GM23338 (cell line): ENCODE measurements around the gene VPS8. TPM values are rescaled to one million over a fixed set of nuclear protein-coding genes. Genes with fewer than 3 reads are reported as not detected.

ENCODE experiments used
- EZH2phosphoT487 ChIP-seq: fragments of 200-600 bp; sonication (generic); IDR thresholded peaks from one replicate; pipeline ENCODE4 v1.8.1; 2018; ENCODE audit warnings: antibody characterized with exemption; ENCODE audit not compliant: unreplicated experiment
- REST ChIP-seq: IDR thresholded peaks from one replicate; pipeline ENCODE4 v1.6.1; 2018; ENCODE audit warnings: antibody characterized with exemption; ENCODE audit not compliant: unreplicated experiment
- STAT1 ChIP-seq: IDR thresholded peaks from one replicate; pipeline ENCODE4 v1.6.1; 2016; ENCODE audit warnings: antibody characterized with exemption; ENCODE audit not compliant: unreplicated experiment
- ZNF462 ChIP-seq: fragments of 250-450 bp; sonication (Bioruptor Pico); IDR thresholded peaks from 2 replicates; pipeline ENCODE4 v1.5.0; 2020; ENCODE audit warnings: mild to moderate bottlenecking, moderate library complexity
- polyA plus RNA-seq: library from polyadenylated mRNA; unstranded; fragments of >200 nt; fragmentation: Nextera tagmentation; extraction: Ambion mirVana; gene quantifications from 2 replicates; pipeline ENCODE4 v1.2.1, GENCODE V29; 2016
- total RNA-seq: library from RNA; depleted of rRNA; stranded (reverse); fragments of >200 nt; shearing (Covaris generic); gene quantifications from 2 replicates; pipeline ENCODE4 v1.2.3, GENCODE V29; 2014

Gene VPS8
- total and polyA plus RNA-seq, 2 experiments from 2014 or later, result 17.3 to 45.5 TPM

- TF ChIP-seq ZNF462 (CRISPR knock-in tag) (no peak), EZH2phosphoT487 (no peak), STAT1 (no peak), REST (no peak)
These were observed 39.2 kb upstream of the VPS8 start (continued) for GRCh38 chr3:184772667-184773272.
